ENCODE measurements around the gene MAN2B2. TPM values are rescaled to one million over a fixed set of nuclear protein-coding genes. Genes with fewer than 3 reads are reported as not detected.

Gene MAN2B2
- total RNA-seq, 1 donor from 2014 or later, result 44.1 TPM

GRCh38 chr4:6538111-6538510 is 36.9 kb upstream of the MAN2B2 start:
- Mint-ChIP-seq H3K4me1 (ENCODE audit: low read depth) (no peaks in the 10 kb centered on the region), H3K27ac (ENCODE audit: unreplicated experiment) (no peak overlapping the region), H3K27me3 (ENCODE audit: low read depth) (peaks cover 13% of the 10 kb centered on the region), H3K9me3 (ENCODE audit: low read depth) (peaks cover 6% of the 10 kb centered on the region), H3K4me3 (ENCODE audit: unreplicated experiment) (no peak overlapping the region), H3K36me3 (ENCODE audit: low read depth) (no peaks in the 10 kb centered on the region)
- no peak for TF ChIP-seq CTCF (IDR thresholded peaks at IDR 0.05)
- no peak for DNase-seq (ENCODE audit: low spot score)

GRCh38 chr4:6538575-6538974 is 36.4 kb upstream of the MAN2B2 start:
- DNase-seq (ENCODE audit: low spot score), result no peak
- Mint-ChIP-seq H3K4me3 (ENCODE audit: unreplicated experiment) (no peak overlapping the region), H3K27me3 (ENCODE audit: low read depth) (peaks cover 14% of the 10 kb centered on the region), H3K27ac (ENCODE audit: unreplicated experiment) (no peak overlapping the region), H3K4me1 (ENCODE audit: low read depth) (no peaks in the 10 kb centered on the region), H3K36me3 (ENCODE audit: low read depth) (no peaks in the 10 kb centered on the region), H3K9me3 (ENCODE audit: low read depth) (peaks cover 6% of the 10 kb centered on the region)
- no peak for TF ChIP-seq CTCF (IDR thresholded peaks at IDR 0.05)

- H3K27ac Mint-ChIP-seq (ENCODE audit: unreplicated experiment), result no peak overlapping the region
- H3K36me3 Mint-ChIP-seq (ENCODE audit: low read depth), result no peaks in the 10 kb centered on the region
- peaks cover 19% of the 10 kb centered on the region for H3K27me3 Mint-ChIP-seq (ENCODE audit: low read depth)
- no peak for DNase-seq (ENCODE audit: low spot score)
- H3K9me3 Mint-ChIP-seq (ENCODE audit: low read depth), result peaks cover 6% of the 10 kb centered on the region
- no peak for TF ChIP-seq CTCF (IDR thresholded peaks at IDR 0.05)
- H3K4me3 Mint-ChIP-seq (ENCODE audit: unreplicated experiment), result no peak overlapping the region
- H3K4me1 Mint-ChIP-seq (ENCODE audit: low read depth), result no peaks in the 10 kb centered on the region
These were observed 35.8 kb upstream of the MAN2B2 start for GRCh38 chr4:6539009-6539764.

GRCh38 chr4:6540879-6541278 is 34.1 kb upstream of the MAN2B2 start:
- H3K36me3 Mint-ChIP-seq (ENCODE audit: low read depth), result no peaks in the 10 kb centered on the region
- TF ChIP-seq CTCF (IDR thresholded peaks at IDR 0.05), result no peak
- peaks cover 23% of the 10 kb centered on the region for H3K27me3 Mint-ChIP-seq (ENCODE audit: low read depth)
- H3K4me1 Mint-ChIP-seq (ENCODE audit: low read depth), result no peaks in the 10 kb centered on the region
- H3K27ac Mint-ChIP-seq (ENCODE audit: unreplicated experiment), result no peak overlapping the region
- H3K4me3 Mint-ChIP-seq (ENCODE audit: unreplicated experiment), result no peak overlapping the region
- DNase-seq (ENCODE audit: low spot score), result no peak
- peaks cover 6% of the 10 kb centered on the region for H3K9me3 Mint-ChIP-seq (ENCODE audit: low read depth)

- no peak overlapping the region for H3K4me3 Mint-ChIP-seq (ENCODE audit: unreplicated experiment)
- peaks cover 6% of the 10 kb centered on the region for H3K9me3 Mint-ChIP-seq (ENCODE audit: low read depth)
- H3K4me1 Mint-ChIP-seq (ENCODE audit: low read depth), result no peaks in the 10 kb centered on the region
- no peaks in the 10 kb centered on the region for H3K36me3 Mint-ChIP-seq (ENCODE audit: low read depth)
- no peak overlapping the region for H3K27ac Mint-ChIP-seq (ENCODE audit: unreplicated experiment)
- H3K27me3 Mint-ChIP-seq (ENCODE audit: low read depth), result peaks cover 27% of the 10 kb centered on the region
- TF ChIP-seq CTCF (IDR thresholded peaks at IDR 0.05), result no peak
- no peak for DNase-seq (ENCODE audit: low spot score)
These were observed 33.2 kb upstream of the MAN2B2 start for GRCh38 chr4:6541789-6542188.

Measured in chondrocyte (in vitro differentiated cells).